ENCODE measurements around the gene LEUTX.
A peak's percentile ranks its signal among the peaks of the same experiment; 100 is the strongest.

Gene LEUTX

GRCh38 chr19:39830406-39830805 lies 51.8 kb downstream of the LEUTX start:
- no peak for DNase-seq (ENCODE audit: low read depth, low spot score)
- Histone ChIP-seq H3K36me3 (ENCODE audit: control insufficient read depth, insufficient read depth, low read length) (peaks cover 22% of the 10 kb centered on the region), H3K4me1 (ENCODE audit: control insufficient read depth, insufficient read depth, low read length) (no peaks in the 10 kb centered on the region; the same call in 1 of the 2 replicates), H3K4me3 (ENCODE audit: low read length) (no peak overlapping the region), H3K27ac (ENCODE audit: low read length) (no peak overlapping the region), H3K27me3 (ENCODE audit: control insufficient read depth, insufficient read depth, low read length) (no peaks in the 10 kb centered on the region), H3K9me3 (ENCODE audit: control insufficient read depth, insufficient read depth, low read length) (no peaks in the 10 kb centered on the region)
- WGBS (ENCODE audit: insufficient coverage, insufficient read length), result no CpG with 5 or more reads among the region's 18 CpGs

GRCh38 chr19:39830847-39831246 lies 52.2 kb downstream of the LEUTX start:
- H3K27me3 ChIP-seq (ENCODE audit: control insufficient read depth, insufficient read depth, low read length), result no peaks in the 10 kb centered on the region
- peaks cover 19% of the 10 kb centered on the region for H3K36me3 ChIP-seq (ENCODE audit: control insufficient read depth, insufficient read depth, low read length)
- H3K9me3 ChIP-seq (ENCODE audit: control insufficient read depth, insufficient read depth, low read length), result no peaks in the 10 kb centered on the region
- H3K4me1 ChIP-seq (ENCODE audit: control insufficient read depth, insufficient read depth, low read length), result no peaks in the 10 kb centered on the region
- no peak overlapping the region for H3K27ac ChIP-seq (ENCODE audit: low read length)
- no peak for DNase-seq (ENCODE audit: low read depth, low spot score)
- no peak overlapping the region for H3K4me3 ChIP-seq (ENCODE audit: low read length)

- Histone ChIP-seq H3K4me3 (ENCODE audit: low read length) (no peak overlapping the region), H3K36me3 (ENCODE audit: control insufficient read depth, insufficient read depth, low read length) (peaks cover 22% of the 10 kb centered on the region), H3K27me3 (ENCODE audit: control insufficient read depth, insufficient read depth, low read length) (no peaks in the 10 kb centered on the region), H3K4me1 (ENCODE audit: control insufficient read depth, insufficient read depth, low read length) (no peaks in the 10 kb centered on the region), H3K27ac (ENCODE audit: low read length) (no peak overlapping the region), H3K9me3 (ENCODE audit: control insufficient read depth, insufficient read depth, low read length) (no peaks in the 10 kb centered on the region)
- no CpG with 5 or more reads among the region's 16 CpGs for WGBS (ENCODE audit: insufficient coverage, insufficient read length)
- DNase-seq (ENCODE audit: low read depth, low spot score), result no peak
Observed at GRCh38 chr19:39831679-39832078, 53.0 kb downstream of the LEUTX start.

GRCh38 chr19:39832341-39833083 lies 53.9 kb downstream of the LEUTX start:
- no CpG with 5 or more reads among the region's 5 CpGs for WGBS (ENCODE audit: insufficient coverage, insufficient read length)
- Histone ChIP-seq H3K27me3 (ENCODE audit: control insufficient read depth, insufficient read depth, low read length) (no peaks in the 10 kb centered on the region), H3K4me3 (ENCODE audit: low read length) (peak overlapping the region; percentile 95; the same call in 1 of the 2 replicates), H3K9me3 (ENCODE audit: control insufficient read depth, insufficient read depth, low read length) (no peaks in the 10 kb centered on the region), H3K27ac (ENCODE audit: low read length) (no peak overlapping the region), H3K4me1 (ENCODE audit: control insufficient read depth, insufficient read depth, low read length) (no peaks in the 10 kb centered on the region), H3K36me3 (ENCODE audit: control insufficient read depth, insufficient read depth, low read length) (peaks cover 26% of the 10 kb centered on the region)
- no peak for DNase-seq (ENCODE audit: low read depth, low spot score)

GRCh38 chr19:39833160-39833463 lies 54.5 kb downstream of the LEUTX start:
- Histone ChIP-seq H3K4me3 (ENCODE audit: low read length) (peak overlapping the region; percentile 95), H3K36me3 (ENCODE audit: control insufficient read depth, insufficient read depth, low read length) (peaks cover 31% of the 10 kb centered on the region), H3K27me3 (ENCODE audit: control insufficient read depth, insufficient read depth, low read length) (no peaks in the 10 kb centered on the region), H3K9me3 (ENCODE audit: control insufficient read depth, insufficient read depth, low read length) (no peaks in the 10 kb centered on the region), H3K4me1 (ENCODE audit: control insufficient read depth, insufficient read depth, low read length) (no peaks in the 10 kb centered on the region), H3K27ac (ENCODE audit: low read length) (no peak overlapping the region)
- no peak for DNase-seq (ENCODE audit: low read depth, low spot score)
- WGBS (ENCODE audit: insufficient coverage, insufficient read length), result no CpG with 5 or more reads among the region's 24 CpGs

- no CpG with 5 or more reads among the region's 59 CpGs for WGBS (ENCODE audit: insufficient coverage, insufficient read length)
- Histone ChIP-seq H3K4me3 (ENCODE audit: low read length) (peak within 1 kb of the TSS; percentile 95), H3K36me3 (ENCODE audit: control insufficient read depth, insufficient read depth, low read length) (peaks cover 30% of the 10 kb centered on the region), H3K4me1 (ENCODE audit: control insufficient read depth, insufficient read depth, low read length) (no peaks in the 10 kb centered on the region), H3K27me3 (ENCODE audit: control insufficient read depth, insufficient read depth, low read length) (no peaks in the 10 kb centered on the region), H3K9me3 (ENCODE audit: control insufficient read depth, insufficient read depth, low read length) (no peaks in the 10 kb centered on the region), H3K27ac (ENCODE audit: low read length) (no peak within 1 kb of the TSS)
- peak; percentile 90 for DNase-seq (ENCODE audit: low read depth, low spot score)
Observed at GRCh38 chr19:39833464-39834286, 55.0 kb downstream of the LEUTX start, which contains the start of gene DYRK1B. Gene DYRK1B, minus strand, starts transcription at chr19:39834162. Its CDS starts 2,295 bp downstream, at chr19:39831867.

GRCh38 chr19:39834287-39834841 lies 55.7 kb downstream of the LEUTX start:
- no peaks in the 10 kb centered on the region for H3K9me3 ChIP-seq (ENCODE audit: control insufficient read depth, insufficient read depth, low read length)
- H3K4me3 ChIP-seq (ENCODE audit: low read length), result no peak overlapping the region; the same call in 1 of the 2 replicates
- DNase-seq (ENCODE audit: low read depth, low spot score), result no peak
- no peaks in the 10 kb centered on the region for H3K4me1 ChIP-seq (ENCODE audit: control insufficient read depth, insufficient read depth, low read length)
- H3K27me3 ChIP-seq (ENCODE audit: control insufficient read depth, insufficient read depth, low read length), result no peaks in the 10 kb centered on the region
- H3K36me3 ChIP-seq (ENCODE audit: control insufficient read depth, insufficient read depth, low read length), result peaks cover 37% of the 10 kb centered on the region
- no CpG with 5 or more reads among the region's 19 CpGs for WGBS (ENCODE audit: insufficient coverage, insufficient read length)
- H3K27ac ChIP-seq (ENCODE audit: low read length), result no peak overlapping the region
